GM21576 (cell line): ENCODE measurements around the gene DAB1.

ENCODE experiments used
- ATAC-seq: cut with Tn5 transposase; IDR thresholded peaks from one replicate; pipeline ENCODE4 v1.9.1; 2021; ENCODE audit warnings: mild to moderate bottlenecking, moderate library complexity; ENCODE audit not compliant: unreplicated experiment

The DAB1 gene

DNA sequence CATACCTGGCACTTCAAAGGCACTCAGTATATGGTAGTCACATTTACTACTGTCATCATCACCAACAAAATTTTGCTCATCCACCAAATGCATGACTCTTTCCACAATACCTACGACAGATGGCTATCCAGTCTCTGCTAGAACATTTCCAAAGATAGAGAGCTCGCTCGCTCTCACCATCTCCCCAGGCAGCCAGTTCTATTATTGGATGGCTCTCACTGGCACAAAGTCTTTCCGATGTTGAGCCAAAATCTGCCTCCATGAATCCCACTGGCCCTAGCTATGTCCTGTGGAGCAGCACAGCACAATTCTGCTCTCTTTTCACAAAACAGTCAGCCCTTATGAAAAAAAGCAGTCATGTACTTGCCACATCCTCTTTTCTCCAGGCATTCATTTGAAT lies 102.1 kb downstream of the DAB1 start:
- no peak for ATAC-seq

DNA sequence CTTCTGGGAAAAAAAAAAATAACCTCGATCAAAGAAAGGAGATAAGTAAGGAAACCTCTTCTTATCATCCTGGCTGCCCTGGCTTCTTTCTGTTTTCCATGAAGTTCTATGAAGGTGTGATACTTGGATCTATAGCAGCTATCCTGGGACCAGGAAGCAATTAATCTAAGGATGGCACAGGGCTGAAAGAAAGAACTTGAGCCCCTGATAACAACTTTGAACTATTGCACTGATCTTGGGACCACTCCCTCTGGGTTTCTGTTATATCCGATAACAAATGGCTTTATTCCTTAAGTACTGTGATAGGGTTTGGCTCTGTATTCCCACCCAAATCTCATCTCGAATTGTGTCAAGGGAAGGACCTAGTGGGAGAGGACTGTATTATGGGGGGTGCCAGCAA lies 104.1 kb downstream of the DAB1 start:
- no peak for ATAC-seq

GRCh38 chr1:57319165-57319564 lies 104.7 kb downstream of the DAB1 start:
- no peak for ATAC-seq

GRCh38 chr1:57316861-57317260 lies 107.0 kb downstream of the DAB1 start:
- no peak for ATAC-seq

GRCh38 chr1:57316291-57316690 lies 107.6 kb downstream of the DAB1 start:
- no peak for ATAC-seq

DNA sequence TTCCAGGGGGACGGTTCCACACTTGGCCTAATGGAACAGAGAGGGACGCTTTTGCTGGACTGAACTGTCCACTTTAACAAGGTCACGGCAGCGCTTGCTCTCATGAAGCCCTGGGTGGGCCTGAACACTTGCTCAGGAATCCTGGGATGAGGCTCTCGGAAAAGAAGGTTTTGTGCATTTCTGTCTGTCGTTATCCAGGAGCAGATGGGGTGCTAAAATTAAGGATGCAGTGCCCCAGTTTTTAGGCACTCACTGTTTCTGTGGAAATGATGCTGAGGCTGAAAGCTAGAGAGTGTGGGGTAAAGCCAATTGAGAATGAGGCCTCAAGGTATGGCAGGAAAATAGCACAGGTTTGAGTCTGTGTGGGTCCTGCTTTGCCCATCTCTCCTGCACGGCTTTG lies 111.0 kb downstream of the DAB1 start:
- ATAC-seq = no peak

GRCh38 chr1:57311411-57311810 lies 112.4 kb downstream of the DAB1 start:
- no peak for ATAC-seq

GRCh38 chr1:57311006-57311405 lies 112.9 kb downstream of the DAB1 start:
- no peak for ATAC-seq

- ATAC-seq = no peak
These were observed 114.2 kb downstream of the DAB1 start for GRCh38 chr1:57309630-57310029.

DNA sequence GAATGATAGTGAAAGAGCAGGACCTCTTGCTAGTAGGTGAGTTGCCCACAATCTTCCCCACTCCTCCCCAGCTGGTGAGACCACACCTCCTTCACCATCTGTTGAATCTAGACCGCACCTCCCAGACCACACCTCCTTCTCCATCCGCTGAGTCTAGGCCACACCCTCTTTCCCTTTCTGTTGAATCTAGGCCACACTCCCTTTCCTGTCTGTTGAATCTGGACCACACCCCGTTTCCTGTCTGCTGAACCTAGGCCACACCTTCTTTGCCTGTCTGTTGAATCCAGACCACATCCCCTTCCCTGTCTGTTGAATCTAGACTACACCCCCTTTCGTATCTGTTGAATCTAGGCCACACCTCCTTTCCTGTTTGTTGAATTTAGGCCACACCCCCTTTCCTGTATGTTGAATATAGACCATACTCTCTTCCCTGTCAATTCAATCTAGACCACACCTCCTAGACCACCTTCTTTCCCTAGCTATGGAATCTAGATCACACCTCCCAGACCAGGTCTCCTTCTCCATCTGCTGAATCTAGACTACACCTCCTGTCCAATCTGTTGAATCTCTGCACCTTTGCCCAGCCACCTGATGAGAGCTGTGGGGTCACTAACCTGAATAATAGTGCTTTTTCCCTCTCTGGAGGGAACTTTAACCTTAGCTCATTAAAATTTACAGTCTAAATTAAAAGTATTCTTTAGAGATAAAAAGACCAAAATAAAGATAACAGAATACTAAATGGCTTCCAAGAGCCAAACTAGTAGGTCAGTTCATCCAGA lies 116.3 kb downstream of the DAB1 start:
- peak; percentile 95 for ATAC-seq

- ATAC-seq = no peak
These were observed 119.3 kb downstream of the DAB1 start for GRCh38 chr1:57304591-57304990.

DNA sequence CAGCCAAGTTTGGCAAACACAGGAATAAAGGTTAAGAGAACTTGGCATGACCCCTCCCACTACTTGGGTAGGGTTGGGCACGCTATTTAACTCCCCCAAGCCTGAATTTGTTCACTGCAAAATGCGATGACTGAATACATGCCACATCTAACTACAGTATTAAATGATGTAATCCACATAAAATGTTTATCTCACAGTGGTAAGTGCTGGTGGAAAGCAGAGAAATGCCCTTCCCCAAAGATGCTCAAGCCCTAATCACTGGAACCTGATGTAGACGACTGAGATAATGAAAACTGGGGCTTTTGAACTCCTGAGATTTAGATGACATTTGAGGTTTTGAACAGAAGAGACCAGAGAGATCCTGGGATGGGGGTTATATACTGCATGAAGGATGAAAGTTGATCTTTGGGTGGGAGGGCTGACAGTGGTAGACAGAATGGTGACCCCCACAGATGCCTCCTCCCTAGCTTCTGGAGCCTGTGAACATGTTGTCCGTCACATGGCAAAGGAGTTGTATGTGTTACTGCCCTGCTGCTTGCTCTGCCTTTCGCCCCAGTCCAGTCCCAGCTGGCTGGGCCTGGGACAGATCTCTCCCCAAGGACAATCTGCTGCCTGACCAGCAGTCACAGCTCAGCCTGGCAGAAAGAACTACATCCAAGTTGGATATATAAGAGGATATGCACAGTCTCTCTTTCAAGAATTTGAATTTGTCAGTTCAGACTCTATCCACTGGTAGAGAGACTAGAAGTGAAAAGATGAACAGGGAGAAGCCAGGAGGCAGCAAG lies 120.9 kb downstream of the DAB1 start:
- no peak for ATAC-seq

DNA sequence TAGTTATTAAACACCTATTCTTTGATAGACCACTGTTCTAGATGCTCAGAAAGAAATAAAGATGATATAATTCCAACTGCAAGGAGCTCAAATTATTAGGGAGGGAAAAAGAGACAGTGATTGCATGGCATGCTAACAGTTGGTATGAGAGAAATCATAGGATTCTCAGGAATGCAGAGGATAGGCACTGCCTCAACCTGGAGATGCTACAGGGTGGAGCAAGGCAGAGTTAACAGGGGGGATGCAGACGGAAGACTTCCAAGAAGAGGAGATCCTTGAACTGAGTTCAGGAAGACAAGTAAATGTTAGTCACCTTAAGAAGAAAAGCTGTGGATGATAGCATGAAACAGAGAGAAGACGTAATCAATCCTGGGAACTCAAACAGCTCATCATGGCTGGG lies 123.7 kb downstream of the DAB1 start:
- ATAC-seq = no peak

DNA sequence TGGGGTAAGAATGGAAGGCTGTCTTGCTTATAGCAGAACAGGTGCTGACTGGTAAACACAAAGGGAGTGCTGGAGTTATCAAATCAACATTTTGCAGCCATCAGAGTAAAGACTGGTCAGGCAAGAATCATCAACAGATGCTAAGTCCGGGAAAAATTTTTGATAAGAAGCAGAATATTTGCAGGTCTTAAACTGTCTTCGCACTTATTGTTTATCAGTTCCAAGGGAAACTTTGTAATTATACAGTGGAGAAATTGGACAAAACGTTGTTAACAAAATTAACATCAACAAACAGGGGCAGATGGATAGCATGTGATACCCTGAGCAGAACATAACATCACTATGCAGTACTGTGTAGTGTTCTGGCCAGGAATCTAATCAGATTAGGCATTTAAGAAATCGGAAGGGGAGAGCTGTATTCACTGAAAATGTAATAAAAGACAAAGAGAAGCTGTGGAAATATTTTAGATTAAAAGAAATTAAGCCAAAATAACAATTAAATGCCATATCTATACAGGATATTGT lies 127.1 kb downstream of the DAB1 start:
- no peak for ATAC-seq

GRCh38 chr1:57295326-57295725 lies 128.5 kb downstream of the DAB1 start:
- ATAC-seq = no peak

GRCh38 chr1:57294177-57294576 lies 129.7 kb downstream of the DAB1 start:
- ATAC-seq = no peak

- no peak for ATAC-seq
These were observed 130.6 kb downstream of the DAB1 start for GRCh38 chr1:57293214-57293613.

GRCh38 chr1:57289781-57290180 lies 134.1 kb downstream of the DAB1 start:
- no peak for ATAC-seq

GRCh38 chr1:57285992-57286391 lies 137.9 kb downstream of the DAB1 start:
- ATAC-seq = no peak

GRCh38 chr1:57282411-57282810 lies 141.4 kb downstream of the DAB1 start:
- no peak for ATAC-seq

GRCh38 chr1:57281324-57281723 lies 142.5 kb downstream of the DAB1 start:
- ATAC-seq = no peak
